ENCODE measurements around the gene FBXW11. TPM values are rescaled to one million over a fixed set of nuclear protein-coding genes. Genes with fewer than 3 reads are reported as not detected.

The FBXW11 gene
- total and polyA plus RNA-seq, 9 donors = 20.5 to 73.4 (median 53.0) TPM

DNA sequence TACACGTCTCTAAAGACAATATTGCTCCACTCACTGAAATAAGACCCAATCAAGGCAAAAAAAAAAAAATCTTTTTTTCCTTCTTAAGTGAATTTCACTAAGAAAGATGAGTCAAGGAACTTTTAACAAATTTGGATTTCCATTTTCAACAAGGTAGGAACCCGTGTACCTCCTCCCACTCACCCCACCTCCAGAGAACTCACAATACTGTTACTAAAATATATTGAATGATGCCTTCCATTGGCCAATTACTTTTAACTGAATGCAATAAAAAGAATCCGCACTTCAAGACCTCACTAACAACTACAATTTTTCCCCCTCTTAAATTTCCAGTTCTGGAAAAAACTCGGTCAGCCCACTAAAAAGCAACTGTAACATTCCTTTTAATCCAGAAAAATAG is 50.7 kb downstream of the FBXW11 start:
- no peak overlapping the region for H3K27ac ChIP-seq
- no peaks in the 10 kb centered on the region for H3K36me3 ChIP-seq
- WGBS, 3 donors = 80 to 86% (median 81%) methylated on average over 4 of the region's 4 CpGs
- H3K27me3 ChIP-seq = no peaks in the 10 kb centered on the region
- H3K4me3 ChIP-seq = no peak overlapping the region
- no peaks in the 10 kb centered on the region for H3K9me3 ChIP-seq
- intact Hi-C loops (cut with DNase I) = loop anchor here in 1 of 4 donors (10.0 kb wide), 1 partner anchor 49 kb away; the partner anchor contains the start of gene FBXW11
- TF ChIP-seq EP300 (IDR thresholded peaks at IDR 0.05) = no peak
- TF ChIP-seq, protein P1, sequence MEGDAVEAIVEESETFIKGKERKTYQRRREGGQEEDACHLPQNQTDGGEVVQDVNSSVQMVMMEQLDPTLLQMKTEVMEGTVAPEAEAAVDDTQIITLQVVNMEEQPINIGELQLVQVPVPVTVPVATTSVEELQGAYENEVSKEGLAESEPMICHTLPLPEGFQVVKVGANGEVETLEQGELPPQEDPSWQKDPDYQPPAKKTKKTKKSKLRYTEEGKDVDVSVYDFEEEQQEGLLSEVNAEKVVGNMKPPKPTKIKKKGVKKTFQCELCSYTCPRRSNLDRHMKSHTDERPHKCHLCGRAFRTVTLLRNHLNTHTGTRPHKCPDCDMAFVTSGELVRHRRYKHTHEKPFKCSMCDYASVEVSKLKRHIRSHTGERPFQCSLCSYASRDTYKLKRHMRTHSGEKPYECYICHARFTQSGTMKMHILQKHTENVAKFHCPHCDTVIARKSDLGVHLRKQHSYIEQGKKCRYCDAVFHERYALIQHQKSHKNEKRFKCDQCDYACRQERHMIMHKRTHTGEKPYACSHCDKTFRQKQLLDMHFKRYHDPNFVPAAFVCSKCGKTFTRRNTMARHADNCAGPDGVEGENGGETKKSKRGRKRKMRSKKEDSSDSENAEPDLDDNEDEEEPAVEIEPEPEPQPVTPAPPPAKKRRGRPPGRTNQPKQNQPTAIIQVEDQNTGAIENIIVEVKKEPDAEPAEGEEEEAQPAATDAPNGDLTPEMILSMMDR (IDR thresholded peaks at IDR 0.05) = no peak
- no peak for TF ChIP-seq POLR2A (IDR thresholded peaks at IDR 0.05)
- no peak for DNase-seq
- peaks cover 15% of the 10 kb centered on the region for H3K4me1 ChIP-seq (ENCODE audit: insufficient read depth)

GRCh38 chr5:171954721-171955120 is 51.7 kb downstream of the FBXW11 start:
- WGBS, 3 donors = 6 to 10% (median 10%) methylated on average over 1 of the region's 1 CpG
- Histone ChIP-seq H3K27ac (no peak overlapping the region), H3K27me3 (no peaks in the 10 kb centered on the region), H3K36me3 (no peaks in the 10 kb centered on the region), H3K4me3 (no peak overlapping the region), H3K9me3 (no peaks in the 10 kb centered on the region), H3K4me1 (ENCODE audit: insufficient read depth) (peaks cover 14% of the 10 kb centered on the region)
- no peak for DNase-seq
- TF ChIP-seq, protein P1 (IDR thresholded peaks at IDR 0.05) = no peak
- TF ChIP-seq POLR2A (IDR thresholded peaks at IDR 0.05) = no peak
- TF ChIP-seq EP300 (IDR thresholded peaks at IDR 0.05) = no peak
- intact Hi-C loops (cut with DNase I) = loop anchor here in 1 of 4 donors (10.0 kb wide), 1 partner anchor 50 kb away; the partner anchor contains the start of gene FBXW11

DNA sequence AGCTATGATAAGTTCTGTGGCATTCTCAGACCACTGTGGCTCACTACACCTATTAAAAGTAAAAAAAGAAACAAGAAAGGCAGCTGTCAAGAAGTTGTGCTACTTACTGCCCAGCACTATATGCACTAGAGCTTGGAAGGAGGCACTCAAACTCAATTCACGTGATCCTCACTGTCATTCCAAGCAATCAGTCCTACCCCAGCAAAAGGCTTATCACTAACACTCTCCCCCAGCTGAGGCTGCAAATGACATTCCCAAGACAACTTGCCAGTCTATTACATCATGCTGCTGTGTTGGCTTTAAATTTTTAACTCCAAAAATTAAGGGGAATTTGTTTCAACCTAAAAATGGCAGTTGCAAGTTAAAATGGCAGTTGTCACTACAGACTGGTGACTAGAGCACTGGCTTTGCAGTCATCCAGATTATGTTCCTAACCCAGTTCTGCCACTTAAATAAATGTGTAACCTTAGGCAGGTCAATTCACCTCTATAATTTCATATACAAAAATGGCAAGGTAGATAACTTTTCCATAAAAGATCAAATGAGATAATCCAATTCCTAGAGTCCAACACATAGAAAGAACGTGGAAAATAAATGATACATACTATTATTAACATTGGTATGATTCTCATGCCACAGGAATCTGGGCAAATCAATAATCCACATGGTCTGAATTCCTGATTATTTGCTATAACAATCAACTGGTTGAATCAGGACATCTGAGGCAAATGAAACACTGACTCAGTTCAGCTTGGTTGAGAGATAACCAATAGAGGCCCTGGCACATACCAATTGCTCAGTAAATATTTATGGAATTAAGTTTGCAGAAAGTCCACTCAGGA is 52.4 kb downstream of the FBXW11 start:
- H3K27ac ChIP-seq = no peak overlapping the region
- H3K36me3 ChIP-seq = no peaks in the 10 kb centered on the region
- TF ChIP-seq, protein P1 (IDR thresholded peaks at IDR 0.05) = no peak
- no peak for TF ChIP-seq EP300 (IDR thresholded peaks at IDR 0.05)
- no peak for TF ChIP-seq POLR2A (IDR thresholded peaks at IDR 0.05)
- peaks cover 14% of the 10 kb centered on the region for H3K4me1 ChIP-seq (ENCODE audit: insufficient read depth)
- intact Hi-C loops (cut with DNase I) = loop anchor here in 1 of 4 donors (10.0 kb wide), 1 partner anchor 51 kb away; the partner anchor contains the start of gene FBXW11
- WGBS, 3 donors = 74 to 88% (median 76%) methylated on average over 2 of the region's 2 CpGs
- no peaks in the 10 kb centered on the region for H3K9me3 ChIP-seq
- no peak overlapping the region for H3K4me3 ChIP-seq
- DNase-seq = no peak
- no peaks in the 10 kb centered on the region for H3K27me3 ChIP-seq

- no peak for DNase-seq
- Histone ChIP-seq H3K27me3 (no peaks in the 10 kb centered on the region), H3K9me3 (no peaks in the 10 kb centered on the region), H3K36me3 (no peaks in the 10 kb centered on the region), H3K4me3 (no peak overlapping the region), H3K27ac (no peak overlapping the region), H3K4me1 (ENCODE audit: insufficient read depth) (peaks cover 8% of the 10 kb centered on the region)
- no peak for TF ChIP-seq EP300 (IDR thresholded peaks at IDR 0.05)
- TF ChIP-seq POLR2A (IDR thresholded peaks at IDR 0.05) = no peak
- TF ChIP-seq, protein P1 (IDR thresholded peaks at IDR 0.05) = no peak
- intact Hi-C loops (cut with DNase I) = loop anchor here in 1 of 4 donors (10.0 kb wide), 1 partner anchor 53 kb away; the partner anchor contains the start of gene FBXW11
- WGBS, 3 donors = 44 to 65% (median 47%) methylated on average over 5 of the region's 5 CpGs
Measured at GRCh38 chr5:171952021-171952420, 54.4 kb downstream of the FBXW11 start.
